Measurements from ENCODE around the gene LTB4R. TPM values are rescaled to one million over a fixed set of nuclear protein-coding genes. Genes with fewer than 3 reads are reported as not detected.

LTB4R gene
- polyA plus RNA-seq, 5 donors: 5.2 to 6.9 (median 6.2) TPM

DNA sequence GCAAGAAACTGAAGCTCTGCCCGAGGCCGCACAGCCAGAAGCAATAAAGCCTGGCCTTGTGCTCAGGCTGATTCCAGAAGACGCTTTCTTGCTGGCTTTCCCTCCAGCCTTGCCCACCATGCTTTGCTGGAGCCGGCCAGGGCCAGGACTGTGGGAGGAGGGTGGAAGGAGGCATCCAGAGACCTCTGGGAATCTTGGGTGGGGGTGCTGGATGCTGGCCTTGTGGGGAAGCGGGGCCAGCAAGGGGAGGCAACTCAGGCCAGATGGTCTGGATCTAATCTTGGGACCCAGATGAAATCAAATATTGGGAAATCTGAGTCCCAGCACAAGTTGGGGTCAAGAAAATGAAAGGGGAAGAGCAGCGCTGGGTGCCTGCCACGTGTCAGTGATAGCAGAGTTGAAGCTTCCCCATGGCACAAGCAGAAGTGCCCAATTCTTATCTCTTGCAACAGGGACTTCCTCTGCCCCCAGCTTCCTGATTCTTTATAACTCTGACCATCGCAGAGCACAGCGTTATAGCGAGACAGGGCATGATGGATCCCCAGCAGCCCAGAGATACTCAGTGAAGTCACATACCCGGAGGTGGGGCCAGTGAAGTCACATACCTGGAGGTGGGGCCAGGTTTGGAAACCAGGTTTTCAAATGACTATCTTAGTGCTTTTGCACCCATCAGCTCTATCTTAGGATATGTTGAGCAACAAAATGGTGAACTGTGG is 33.5 kb upstream of the LTB4R start:
- no peak for DNase-seq

DNA sequence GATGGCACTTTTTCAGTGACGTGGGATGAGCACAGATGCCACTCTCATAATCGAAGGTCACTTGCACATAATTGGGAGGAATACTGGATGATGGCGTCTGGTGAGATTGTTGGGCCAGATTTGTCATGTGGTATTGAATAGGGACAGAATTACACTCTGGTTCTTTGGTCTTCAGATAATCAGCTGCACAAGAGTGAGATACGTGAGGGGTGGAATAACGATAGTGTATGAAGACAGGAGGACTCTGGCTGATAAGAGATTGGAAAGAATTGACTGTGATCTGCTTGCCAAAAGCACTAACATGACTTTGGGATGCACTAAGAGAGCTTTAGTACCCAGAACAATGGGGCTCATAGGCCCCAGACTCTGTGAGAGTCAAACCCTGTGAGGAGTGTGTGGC is 32.9 kb upstream of the LTB4R start:
- DNase-seq: no peak

DNA sequence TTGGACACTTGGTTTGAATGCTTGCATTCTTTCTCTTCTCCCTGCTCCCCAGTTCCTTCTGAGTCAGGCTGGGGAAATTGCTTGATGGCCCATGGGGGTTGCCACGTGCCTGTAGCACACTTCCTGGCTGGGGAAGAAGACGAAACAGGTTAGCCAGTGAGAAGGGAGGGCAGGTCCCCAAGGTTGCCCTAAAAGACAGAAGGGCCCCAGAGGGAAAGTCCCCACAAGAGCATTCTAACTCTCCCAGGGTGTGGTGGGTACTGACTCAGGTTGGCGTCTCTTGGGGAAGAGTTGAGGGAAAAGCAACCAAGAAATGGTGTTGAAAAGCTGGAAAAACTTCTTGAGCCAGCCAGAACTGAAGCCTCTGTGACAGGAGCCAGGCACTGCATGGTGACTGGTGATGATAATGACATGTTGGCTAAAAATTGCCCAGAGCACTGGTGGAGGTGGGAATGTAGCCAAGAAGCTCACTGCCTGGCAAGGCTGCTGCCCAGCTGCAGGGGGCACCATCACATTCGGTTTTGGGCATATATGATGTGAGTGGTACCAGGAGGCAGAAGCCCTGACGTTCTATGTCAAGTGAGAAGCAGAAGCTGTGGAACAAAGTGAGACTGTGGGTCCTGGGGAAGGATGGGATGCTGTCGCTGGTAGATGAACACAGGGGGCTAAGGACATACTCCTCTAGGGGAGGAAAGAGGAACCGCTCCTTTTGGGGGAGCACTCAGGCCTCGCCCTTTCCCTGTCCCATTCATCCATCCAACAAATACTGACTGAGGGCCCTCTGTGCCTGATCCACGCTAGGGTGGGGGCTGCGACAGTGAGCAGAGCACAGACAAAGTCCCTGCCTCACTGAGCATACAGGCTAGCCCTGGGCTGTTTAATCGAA is 31.8 kb upstream of the LTB4R start:
- no peak for DNase-seq

DNA sequence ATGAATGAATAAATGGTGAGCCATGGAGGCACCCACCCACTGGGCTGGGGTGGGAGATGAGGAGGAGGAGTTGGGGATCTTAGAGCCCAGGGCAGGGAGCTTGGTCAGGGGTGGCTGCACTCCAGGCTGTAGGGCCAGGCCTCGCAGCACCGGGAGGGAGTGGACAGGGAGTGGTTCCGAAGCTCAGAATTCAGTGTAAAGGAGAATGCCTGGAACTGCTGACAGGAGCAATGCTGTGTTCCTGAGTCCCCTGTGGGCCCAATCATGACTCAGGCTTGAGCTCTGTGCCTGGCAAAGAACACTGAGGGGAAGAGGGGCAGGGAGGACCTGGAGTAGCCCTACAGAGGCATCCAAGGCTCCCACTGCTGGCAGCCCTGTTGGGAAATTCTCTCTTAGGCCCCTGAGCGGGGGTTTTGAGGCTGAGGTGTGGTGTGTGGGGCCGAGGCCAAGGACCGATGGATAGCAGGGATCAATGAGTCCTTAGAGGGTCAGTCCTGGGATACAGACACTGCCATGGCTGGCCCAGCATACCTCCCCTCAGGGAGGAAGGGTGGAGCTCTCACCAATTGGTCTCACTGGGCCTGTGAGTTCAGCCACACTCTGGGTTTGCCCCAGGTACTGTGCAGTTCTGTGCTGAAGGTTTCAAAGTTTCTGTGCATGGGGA is 30.4 kb upstream of the LTB4R start:
- no peak for DNase-seq

DNA sequence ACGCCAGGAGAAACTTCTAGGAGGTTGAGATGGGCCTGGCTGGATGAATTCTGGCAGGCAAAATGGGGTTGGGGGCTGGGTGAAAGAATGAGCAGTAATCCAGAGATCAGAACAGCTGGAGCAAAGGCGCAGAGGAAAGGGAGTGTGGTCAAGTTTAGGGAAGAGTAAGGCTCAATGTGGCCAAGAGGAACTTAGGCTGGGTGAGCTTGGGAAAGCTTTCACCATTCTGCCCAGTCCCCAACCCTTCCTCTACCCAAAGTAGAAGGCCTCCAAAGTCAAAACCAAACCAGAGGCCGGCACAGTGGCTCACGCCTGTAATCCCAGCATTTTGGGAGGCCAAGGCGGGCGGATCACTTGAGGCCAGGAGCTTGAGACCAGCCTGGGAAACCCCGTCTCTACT is 29.7 kb upstream of the LTB4R start:
- DNase-seq: no peak

DNA sequence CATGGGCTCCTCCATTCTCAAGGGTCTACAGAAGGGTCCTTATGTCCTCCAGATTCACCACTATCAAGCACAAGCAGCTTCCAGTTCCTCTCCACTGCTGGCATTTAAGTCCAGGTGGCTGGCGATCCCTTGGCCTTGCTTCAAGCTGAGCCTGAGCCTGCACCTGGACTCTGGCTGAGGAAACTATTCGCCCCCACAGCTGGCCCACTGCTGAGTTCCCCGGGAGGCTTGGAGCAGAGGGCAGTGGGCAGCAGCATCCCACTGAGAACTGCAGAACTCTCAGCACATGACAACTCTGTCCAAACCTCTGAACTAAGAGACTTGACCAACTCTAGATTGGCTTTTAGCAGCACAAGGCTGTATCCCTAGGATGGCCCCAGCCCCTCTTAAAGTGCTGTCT is 28.6 kb upstream of the LTB4R start:
- DNase-seq: no peak

DNA sequence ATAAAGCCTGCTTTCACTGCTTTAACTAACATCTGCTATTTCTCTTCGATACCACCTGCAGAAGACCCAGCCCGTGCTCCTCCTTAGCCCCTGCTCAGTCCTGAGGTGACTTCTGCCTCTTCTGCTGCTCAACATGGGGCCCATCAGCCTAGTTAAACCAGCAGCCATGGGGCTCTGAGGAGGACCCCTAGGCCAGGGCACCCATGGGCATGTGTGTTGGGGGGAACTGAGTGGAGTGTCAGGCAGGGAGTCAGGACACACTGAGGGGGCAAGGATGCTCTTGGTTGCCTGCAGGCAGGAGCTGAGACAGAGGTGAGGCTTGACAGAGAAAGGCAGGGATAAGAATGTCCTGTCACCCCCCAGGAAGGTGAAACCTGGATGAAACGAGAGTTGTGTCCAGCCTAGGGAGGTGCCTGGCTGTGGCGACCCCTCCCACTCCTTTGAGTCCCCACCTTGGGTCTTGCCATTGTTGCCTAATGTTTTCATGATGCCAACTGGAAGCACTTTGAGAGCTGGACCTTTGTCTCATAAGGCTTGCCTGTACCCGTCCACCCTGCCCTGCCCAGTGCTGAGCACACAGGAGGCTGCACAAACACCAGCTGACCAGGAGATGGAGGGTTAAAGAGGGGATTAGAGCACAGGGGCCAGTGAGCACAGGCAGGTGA is 27.4 kb upstream of the LTB4R start:
- DNase-seq: no peak

DNA sequence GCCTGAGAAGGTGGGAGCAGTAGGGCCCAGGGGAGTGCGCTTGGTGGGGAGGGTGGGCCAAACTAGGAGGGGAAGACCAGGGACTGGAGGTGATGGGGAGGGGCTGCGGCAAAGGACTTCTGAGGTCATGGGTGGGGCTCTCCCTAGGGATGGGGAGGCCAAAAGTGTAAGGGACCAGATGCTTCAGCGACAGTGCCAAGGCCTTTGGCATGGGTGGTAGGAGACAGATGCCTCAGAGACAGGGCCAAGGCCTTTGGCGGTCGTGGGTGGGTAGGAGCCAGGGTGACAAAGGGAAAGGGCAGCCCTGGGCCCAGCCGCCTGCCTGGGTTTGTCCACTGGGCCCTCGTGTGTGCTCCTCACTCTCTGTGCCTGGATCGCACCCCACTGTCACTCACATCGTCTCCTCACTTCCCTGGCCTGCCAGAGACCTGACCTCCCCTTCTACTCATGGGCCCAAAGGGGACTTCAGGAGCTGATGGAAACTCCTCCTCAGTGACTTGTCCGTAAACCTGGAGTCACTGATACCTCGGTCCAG is 26.7 kb upstream of the LTB4R start:
- no peak for DNase-seq

DNA sequence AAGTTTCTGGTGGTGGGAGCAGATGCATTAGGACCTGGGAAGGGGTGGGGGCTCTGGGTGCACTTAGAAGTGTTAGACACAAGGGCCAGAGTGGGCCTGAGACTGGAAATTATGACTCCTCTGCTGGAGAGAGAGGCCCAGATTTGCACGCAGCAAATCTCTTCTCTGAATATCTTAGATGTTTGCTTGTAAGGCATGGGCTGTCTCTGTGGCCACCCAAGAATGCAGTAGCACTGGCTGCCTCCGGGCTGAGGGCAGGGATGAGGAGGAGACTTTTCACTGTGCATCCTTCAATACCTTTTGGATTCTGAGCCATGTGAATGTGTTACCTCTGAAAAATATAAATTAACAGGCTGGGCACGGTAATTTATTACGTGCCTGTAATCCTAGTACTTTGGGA is 26.0 kb upstream of the LTB4R start:
- no peak for DNase-seq

DNA sequence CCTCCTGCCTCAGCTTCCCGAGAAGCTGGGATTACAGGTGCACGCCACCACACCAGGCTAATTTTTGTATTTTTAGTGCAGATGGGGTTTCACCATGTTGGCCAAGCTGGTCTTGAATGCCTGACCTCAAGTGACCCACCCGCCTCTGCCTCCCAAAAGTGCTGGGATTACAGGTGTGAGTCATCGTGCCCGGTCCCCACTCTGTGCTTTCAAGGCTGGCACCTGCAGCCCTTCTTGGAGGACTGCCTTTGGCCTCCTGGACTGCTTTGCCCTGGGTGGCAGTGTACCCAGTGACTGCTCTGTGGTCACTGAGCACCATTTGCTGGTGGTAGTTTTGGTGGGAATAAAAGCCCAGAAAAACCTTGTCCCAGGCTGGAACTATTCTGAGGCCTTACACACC is 24.3 kb upstream of the LTB4R start:
- DNase-seq: no peak

DNA sequence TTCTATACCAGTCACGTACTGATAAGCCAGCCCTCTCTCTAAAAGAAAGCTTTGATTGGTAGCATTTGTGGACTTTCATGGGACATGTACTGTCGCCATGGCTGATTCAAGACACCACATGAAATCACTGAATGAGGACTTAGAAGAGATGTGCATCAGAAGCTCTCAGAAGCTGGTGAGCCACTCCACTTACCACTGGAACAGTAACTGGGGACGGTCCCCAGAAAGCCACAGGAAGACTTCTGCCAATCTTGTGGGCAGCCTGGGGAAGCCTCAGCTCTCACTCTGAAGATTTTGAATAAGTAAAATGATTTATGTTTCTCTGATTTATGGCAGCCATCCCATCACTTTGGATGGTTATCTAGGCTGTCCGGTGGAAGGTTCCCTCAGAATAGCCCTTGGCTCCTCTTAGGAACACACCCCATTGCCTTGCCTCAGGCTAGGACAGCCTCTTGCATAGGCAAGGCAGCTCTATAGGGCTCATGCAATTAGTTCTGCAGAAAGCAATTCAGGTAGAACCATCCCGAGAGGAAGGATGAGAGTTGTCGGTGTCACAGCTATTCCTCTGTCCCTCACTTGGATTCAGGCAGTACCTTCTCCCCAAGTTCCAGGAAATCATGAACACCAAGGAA is 21.5 kb upstream of the LTB4R start:
- no peak for DNase-seq

DNA sequence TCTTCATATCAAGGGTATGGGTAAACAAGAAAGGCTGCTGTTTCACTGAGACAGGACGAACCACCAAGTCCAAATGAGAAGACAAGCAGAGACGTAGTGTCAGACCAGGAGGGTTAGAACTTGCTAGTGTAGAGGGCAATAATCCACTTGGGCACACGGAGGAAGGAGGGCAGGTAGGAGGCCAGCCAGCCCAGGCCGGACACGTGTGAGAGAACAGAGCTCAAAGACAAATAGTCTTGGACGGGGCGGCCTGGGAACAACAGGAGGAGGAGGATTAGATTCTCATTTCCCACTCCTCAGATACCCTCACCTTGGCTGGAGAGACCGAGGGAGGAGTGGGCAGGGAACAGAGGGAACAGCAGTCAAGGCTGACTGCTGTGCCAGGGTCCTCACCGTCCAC is 20.6 kb upstream of the LTB4R start:
- DNase-seq: no peak

DNA sequence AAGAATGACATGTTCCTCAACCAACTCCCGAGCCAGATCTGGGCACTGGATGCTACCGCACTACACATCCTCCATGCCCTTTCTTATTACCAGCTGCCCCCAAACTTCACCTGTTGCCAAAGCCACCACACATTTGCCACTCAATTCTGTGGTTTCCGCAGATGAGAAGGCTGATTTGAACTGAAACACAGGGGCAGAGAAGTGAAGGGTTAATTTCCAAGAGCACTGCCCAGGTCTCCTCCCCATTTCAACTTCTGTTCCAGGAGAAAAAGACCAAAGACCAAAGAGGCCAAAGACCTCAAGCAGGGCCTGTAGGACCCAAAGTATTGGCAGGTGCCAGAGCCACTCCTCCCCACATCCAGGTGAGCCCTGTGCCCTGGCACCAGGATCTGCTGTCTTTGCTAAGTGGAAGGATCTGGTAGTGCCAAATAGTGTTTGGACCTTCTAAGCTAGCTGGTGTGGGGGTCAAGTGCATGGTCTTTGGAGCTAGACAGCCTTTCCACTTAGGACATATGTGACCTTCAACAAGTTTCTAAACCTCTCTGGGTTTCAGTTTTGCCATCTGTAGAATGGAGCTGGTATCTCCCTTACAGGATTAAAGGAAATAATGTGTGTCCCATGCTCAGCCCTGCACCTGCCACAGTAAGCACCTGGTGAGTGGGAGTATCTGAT is 19.7 kb upstream of the LTB4R start:
- DNase-seq: no peak

DNA sequence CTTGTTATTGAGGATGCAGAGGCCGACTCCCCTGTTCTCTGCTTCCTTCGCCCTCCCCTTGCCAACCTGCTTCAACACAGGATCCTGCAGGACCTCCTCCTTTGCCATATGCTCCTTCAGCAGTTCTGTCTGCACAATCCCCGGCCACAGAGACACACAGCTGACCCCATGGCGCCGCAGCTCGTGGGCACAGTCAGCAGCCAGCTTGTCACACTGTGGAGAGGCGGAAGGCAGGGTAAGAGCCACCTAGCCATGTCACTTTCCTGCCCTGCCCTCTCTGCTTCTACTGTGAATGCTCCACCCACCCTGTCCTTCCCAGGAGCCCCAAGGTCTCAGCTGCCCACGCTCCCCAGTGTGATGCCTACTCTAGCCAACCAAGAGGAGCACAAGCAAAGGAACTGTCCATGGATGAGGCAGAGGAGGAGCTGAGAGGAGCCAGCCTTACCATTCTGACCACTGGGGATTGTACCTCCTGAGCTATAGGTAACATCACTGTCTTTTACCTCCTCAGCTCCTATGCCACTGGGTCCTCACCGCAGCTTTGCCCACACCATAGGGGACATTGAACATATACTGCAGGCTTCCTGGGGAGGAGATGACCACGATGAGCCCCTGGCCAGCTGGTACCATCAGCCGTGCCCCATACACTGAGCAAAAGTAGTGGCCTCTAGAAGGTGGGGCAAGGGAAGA is 19.0 kb upstream of the LTB4R start:
- DNase-seq: no peak

DNA sequence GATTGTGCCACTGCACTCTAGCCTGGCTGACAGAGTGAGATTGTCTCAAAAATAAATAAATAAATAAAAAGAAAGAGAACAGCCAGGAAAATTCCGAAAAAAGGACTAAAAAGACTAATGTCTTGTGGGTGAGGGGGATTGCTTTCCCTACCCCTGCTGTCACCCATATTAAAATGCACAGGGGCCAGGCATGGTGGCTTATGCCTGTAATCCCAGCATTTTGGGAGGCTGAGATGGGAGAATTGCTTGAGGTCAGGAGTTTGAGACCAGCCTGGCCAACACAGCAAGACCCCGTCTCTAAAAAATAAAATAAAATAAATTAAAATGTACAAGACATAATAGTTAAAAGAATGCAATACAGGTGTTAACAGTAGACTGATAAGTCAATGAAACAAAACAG is 17.8 kb upstream of the LTB4R start:
- DNase-seq: no peak

DNA sequence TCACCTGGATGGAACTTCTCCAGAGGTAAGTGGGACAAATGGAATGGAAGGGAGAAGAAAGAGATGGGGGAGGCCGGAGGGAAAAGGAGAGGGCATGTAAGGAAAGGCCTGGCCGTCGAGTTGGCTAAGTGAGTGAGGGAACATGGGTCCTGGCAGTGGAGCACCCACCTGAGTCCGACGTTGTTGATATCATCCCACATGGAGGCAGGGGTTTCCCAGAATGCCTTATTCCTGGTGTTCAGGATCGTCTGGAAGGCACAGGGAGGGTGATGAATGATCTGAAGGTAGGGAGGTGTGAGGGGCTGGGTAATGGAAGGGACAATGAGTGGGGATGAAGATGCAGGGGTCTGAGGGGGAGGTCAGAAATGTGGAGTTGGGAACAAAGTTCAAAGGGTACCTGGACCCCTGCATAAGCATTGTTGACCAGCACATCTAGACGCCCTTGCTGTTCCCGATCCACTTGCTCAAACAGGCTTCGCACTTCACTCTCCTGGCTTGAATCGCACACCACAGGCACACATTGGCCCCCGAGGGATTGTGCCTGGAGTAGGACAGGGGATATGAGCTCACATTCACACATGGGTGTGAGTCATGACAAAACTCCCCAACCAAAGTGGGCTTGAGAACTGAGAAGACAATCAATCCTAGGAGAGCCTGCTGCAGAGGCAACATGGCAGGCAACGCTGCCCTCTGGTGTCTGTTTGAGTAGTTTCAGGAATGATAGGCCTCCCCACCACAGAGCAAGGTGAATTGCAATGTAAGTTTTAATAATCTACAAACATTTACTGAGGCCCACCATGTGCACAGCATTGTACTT is 14.8 kb upstream of the LTB4R start:
- DNase-seq: peak in 1 of 2 donors; percentile 61

DNA sequence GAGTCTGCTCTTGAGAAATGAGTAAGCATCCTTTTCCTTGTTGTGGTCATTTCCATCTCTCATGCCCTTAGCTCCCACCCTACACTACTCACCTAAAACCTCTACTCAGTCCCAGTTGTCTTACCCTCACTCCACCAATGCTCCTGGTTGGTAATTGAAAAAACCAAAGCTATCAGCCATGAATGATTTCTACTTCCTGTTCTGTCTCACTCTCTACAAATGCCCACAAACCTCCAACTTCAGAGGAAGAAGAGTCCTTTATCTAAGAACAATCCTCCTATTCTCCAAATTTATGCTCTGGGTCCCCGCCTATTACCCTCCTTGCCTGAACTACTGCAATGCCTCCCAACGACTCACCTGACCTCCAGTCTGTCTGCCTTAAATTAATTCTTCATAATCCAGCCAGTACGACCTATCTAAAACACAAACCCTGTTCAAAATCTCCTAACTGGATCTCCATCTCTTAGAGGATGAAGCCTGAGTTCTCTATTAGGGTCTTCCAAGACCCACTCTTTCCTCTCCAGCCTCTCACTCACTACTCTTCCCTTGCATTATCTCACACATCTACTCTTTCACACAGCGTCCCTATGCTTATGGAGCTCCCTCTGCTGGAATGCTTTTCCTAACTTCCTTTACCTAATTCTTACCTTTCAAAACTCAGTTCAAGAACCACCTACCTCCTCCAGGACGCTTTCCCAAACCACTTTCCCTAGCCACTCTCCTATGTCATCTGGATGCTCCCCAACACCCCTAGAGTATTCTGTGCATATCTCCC is 13.9 kb upstream of the LTB4R start:
- no peak for DNase-seq

DNA sequence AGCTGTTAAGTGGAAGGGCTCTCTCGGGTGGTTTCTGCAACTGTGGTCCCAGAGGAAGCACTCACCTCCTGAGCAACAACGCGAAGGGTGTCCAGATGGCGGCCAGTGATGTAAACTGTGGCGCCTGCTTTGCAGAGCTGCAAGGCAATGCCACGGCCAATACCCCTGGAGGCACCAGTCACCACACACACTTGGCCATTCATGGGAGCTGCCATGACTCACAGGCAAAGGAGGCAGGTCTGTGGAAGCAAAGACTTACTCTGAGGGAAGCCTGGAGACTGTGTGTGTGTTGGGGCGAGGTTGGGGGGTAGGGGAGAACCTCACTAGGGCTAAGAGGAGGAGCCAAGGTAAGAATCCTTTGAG is 12.4 kb upstream of the LTB4R start:
- DNase-seq: no peak

All from right lung (tissue), 5 donors.